Measurements from ENCODE around the gene ADAMTS14.

GRCh38 chr10:70666960-70667798, 5.1 kb upstream of the ADAMTS14 start:
- TF ChIP-seq, protein P1, sequence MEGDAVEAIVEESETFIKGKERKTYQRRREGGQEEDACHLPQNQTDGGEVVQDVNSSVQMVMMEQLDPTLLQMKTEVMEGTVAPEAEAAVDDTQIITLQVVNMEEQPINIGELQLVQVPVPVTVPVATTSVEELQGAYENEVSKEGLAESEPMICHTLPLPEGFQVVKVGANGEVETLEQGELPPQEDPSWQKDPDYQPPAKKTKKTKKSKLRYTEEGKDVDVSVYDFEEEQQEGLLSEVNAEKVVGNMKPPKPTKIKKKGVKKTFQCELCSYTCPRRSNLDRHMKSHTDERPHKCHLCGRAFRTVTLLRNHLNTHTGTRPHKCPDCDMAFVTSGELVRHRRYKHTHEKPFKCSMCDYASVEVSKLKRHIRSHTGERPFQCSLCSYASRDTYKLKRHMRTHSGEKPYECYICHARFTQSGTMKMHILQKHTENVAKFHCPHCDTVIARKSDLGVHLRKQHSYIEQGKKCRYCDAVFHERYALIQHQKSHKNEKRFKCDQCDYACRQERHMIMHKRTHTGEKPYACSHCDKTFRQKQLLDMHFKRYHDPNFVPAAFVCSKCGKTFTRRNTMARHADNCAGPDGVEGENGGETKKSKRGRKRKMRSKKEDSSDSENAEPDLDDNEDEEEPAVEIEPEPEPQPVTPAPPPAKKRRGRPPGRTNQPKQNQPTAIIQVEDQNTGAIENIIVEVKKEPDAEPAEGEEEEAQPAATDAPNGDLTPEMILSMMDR (IDR thresholded peaks at IDR 0.05): no peak
- no peak for TF ChIP-seq ZFX (IDR thresholded peaks at IDR 0.05; ENCODE audit: borderline replicate concordance)

All from 22Rv1 (cell line).